ENCODE results near the gene IGHMBP2.

DNA sequence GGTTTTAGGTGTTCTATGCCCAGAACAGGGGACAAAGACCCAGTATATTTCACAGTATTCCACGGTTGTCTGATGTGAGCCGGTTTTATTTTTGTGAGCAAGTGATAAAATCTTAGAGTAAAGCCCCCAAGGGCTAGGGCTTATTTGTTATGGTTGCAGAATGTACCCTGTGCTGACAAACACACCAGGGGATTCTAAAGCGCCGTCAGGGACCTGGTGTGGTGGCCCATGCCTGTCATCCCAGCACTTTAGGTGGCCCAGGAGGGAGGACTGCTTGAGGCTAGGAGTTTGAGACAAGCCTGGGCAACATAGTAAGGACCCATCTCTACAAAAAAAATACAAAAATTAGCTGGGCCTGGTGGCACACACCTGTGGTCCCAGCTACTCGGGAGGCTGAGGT is 22.8 kb upstream of the IGHMBP2 start:
- TF ChIP-seq, protein P1, sequence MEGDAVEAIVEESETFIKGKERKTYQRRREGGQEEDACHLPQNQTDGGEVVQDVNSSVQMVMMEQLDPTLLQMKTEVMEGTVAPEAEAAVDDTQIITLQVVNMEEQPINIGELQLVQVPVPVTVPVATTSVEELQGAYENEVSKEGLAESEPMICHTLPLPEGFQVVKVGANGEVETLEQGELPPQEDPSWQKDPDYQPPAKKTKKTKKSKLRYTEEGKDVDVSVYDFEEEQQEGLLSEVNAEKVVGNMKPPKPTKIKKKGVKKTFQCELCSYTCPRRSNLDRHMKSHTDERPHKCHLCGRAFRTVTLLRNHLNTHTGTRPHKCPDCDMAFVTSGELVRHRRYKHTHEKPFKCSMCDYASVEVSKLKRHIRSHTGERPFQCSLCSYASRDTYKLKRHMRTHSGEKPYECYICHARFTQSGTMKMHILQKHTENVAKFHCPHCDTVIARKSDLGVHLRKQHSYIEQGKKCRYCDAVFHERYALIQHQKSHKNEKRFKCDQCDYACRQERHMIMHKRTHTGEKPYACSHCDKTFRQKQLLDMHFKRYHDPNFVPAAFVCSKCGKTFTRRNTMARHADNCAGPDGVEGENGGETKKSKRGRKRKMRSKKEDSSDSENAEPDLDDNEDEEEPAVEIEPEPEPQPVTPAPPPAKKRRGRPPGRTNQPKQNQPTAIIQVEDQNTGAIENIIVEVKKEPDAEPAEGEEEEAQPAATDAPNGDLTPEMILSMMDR (IDR thresholded peaks at IDR 0.05): no peak
- TF ChIP-seq POLR2AphosphoS5 (IDR thresholded peaks at IDR 0.05) (no peak), POLR2A (IDR thresholded peaks at IDR 0.05) (no peak)
